HEK293T (cell line): Measurements from ENCODE around the gene ACSF3.

Experiments
- BHLHE40 ChIP-seq: fragments of 450-650 bp; IDR thresholded peaks from 2 replicates; pipeline ENCODE4 v1.6.1; 2016; ENCODE audit warnings: mild to moderate bottlenecking, moderate library complexity, borderline replicate concordance
- CTBP1 ChIP-seq: fragments of 450-650 bp; IDR thresholded peaks from 2 replicates; pipeline ENCODE4 v1.6.1; 2016; ENCODE audit warnings: borderline replicate concordance
- FOXA1 ChIP-seq: fragments of 450-650 bp; IDR thresholded peaks from 2 replicates; pipeline ENCODE4 v1.6.1; 2016; ENCODE audit warnings: mild to moderate bottlenecking
- FOXM1 ChIP-seq: fragments of 450-650 bp; IDR thresholded peaks from 2 replicates; pipeline ENCODE4 v1.6.1; 2017; ENCODE audit warnings: mild to moderate bottlenecking, borderline replicate concordance
- L3MBTL2 ChIP-seq: fragments of 450-650 bp; conservative IDR thresholded peaks from 2 replicates; pipeline ENCODE4 v1.6.1; 2016; ENCODE audit warnings: mild to moderate bottlenecking
- NFRKB ChIP-seq: fragments of 450-650 bp; IDR thresholded peaks from 2 replicates; pipeline ENCODE4 v1.6.1; 2016; ENCODE audit warnings: mild to moderate bottlenecking, moderate library complexity
- SP1 ChIP-seq: fragments of 450-650 bp; IDR thresholded peaks from 2 replicates; pipeline ENCODE4 v1.6.1; 2017
- SUZ12 ChIP-seq: fragments of 450-650 bp; IDR thresholded peaks from 2 replicates; pipeline ENCODE4 v1.6.1; 2016; ENCODE audit warnings: mild to moderate bottlenecking
- TARDBP ChIP-seq: fragments of 450-650 bp; IDR thresholded peaks from 2 replicates; pipeline ENCODE4 v1.6.1; 2016

- no peak for TF ChIP-seq BHLHE40
- no peak for TF ChIP-seq SP1
- TF ChIP-seq SUZ12 = no peak
- TF ChIP-seq CTBP1 = no peak
- no peak for TF ChIP-seq TARDBP
- no peak for TF ChIP-seq FOXM1
- TF ChIP-seq L3MBTL2 = no peak
- TF ChIP-seq NFRKB = no peak
- no peak for TF ChIP-seq FOXA1
Measured at GRCh38 chr16:89060207-89060794, 33.4 kb upstream of the ACSF3 start.
